Measurements from ENCODE around the gene IL1RAPL2. TPM values are rescaled to one million over a fixed set of nuclear protein-coding genes. Genes with fewer than 3 reads are reported as not detected.

IL1RAPL2 gene
- polyA plus RNA-seq, 1 of the 3 experiments (the other 2 are of a cell fraction): 0.13 TPM

DNA sequence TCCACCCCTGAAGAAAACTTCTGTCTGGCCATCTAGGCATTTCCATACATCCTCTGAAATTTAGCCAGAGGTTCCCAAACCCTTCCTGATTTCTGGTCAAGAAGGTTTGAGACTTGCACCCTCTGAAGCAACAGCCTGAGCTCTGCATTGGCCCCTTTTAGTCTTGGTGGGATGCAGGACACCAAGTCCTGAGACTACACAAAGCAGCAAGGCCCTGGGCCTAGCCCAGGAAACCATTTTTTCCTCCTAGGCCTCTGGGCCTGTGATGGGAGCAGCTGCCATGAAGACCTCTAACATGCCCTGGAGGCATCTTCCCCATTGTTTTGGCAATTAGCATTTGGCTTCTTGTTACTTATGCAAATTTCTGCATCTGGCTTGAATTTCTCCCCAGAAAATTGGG lies 196.6 kb downstream of the IL1RAPL2 start (continued):
- TF ChIP-seq PBX3 (IDR thresholded peaks at IDR 0.05): no peak
- no peak for TF ChIP-seq NRF1 (IDR thresholded peaks at IDR 0.05; ENCODE audit: low read depth, low read length)
- TF ChIP-seq, protein P1, sequence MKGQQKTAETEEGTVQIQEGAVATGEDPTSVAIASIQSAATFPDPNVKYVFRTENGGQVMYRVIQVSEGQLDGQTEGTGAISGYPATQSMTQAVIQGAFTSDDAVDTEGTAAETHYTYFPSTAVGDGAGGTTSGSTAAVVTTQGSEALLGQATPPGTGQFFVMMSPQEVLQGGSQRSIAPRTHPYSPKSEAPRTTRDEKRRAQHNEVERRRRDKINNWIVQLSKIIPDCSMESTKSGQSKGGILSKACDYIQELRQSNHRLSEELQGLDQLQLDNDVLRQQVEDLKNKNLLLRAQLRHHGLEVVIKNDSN (IDR thresholded peaks at IDR 0.05; ENCODE audit: borderline replicate concordance, low read depth): no peak

DNA sequence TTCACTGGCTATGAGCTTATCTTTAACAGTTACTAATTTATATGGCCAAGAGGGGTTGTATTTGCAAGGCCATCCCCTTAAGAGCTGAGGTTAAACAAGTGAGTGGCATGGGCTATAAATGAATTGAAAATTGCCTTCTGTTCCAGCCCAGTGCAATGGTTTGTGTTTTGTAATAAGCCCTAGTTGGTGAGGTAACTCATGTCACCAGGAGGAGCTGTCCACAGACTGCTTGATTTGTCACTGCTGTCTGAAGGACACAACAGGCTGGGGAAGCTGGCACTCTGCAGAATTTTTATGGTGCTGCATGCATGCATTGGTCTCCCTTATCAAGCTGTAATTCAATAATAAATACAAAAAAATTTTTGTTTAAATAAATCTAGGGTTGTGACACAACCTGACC lies 223.8 kb downstream of the IL1RAPL2 start:
- Histone ChIP-seq H3K36me3 (replicated peaks in 1 of 2; ENCODE audit: control insufficient read depth in 1 of 2, insufficient read depth in 2 of 2, low read length in 1 of 2) (no peaks in the 10 kb centered on the region), H3K79me2 (ENCODE audit: insufficient read depth) (no peaks in the 10 kb centered on the region), H3K9ac (no peak overlapping the region), H2AFZ (ENCODE audit: low read depth) (no peak overlapping the region), H3K4me3 (ENCODE audit: low read depth in 2 of 2, low read length in 1 of 2) (no peak overlapping the region), H3K4me1 (ENCODE audit: control insufficient read depth in 1 of 2, insufficient read depth in 2 of 2, low read depth in 1 of 2, low read length in 1 of 2) (no peaks in the 10 kb centered on the region), H3K27ac (ENCODE audit: low read depth in 2 of 2, low read length in 1 of 2) (no peak overlapping the region), H3K9me2 (no peaks in the 10 kb centered on the region), H3K4me2 (no peak overlapping the region), H3K27me3 (ENCODE audit: insufficient read depth) (no peaks in the 10 kb centered on the region), H3K9me3 (no peaks in the 10 kb centered on the region), H4K20me1 (ENCODE audit: insufficient read depth) (no peaks in the 10 kb centered on the region), H3F3A (replicated peaks; ENCODE audit: insufficient read depth) (no peaks in the 10 kb centered on the region)
- ChIA-PET POLR2A (no interaction called here), CTCF (no interaction called here)
- DNase-seq: no peak
- TF ChIP-seq, protein P1 (IDR thresholded peaks at IDR 0.05; ENCODE audit: borderline replicate concordance, low read depth): no peak
- no peak for TF ChIP-seq FOSL2 (IDR thresholded peaks at IDR 0.05; ENCODE audit: borderline replicate concordance, low read depth)
- no peak for TF ChIP-seq FOXJ3 (CRISPR knock-in tag; IDR thresholded peaks at IDR 0.05)

DNA sequence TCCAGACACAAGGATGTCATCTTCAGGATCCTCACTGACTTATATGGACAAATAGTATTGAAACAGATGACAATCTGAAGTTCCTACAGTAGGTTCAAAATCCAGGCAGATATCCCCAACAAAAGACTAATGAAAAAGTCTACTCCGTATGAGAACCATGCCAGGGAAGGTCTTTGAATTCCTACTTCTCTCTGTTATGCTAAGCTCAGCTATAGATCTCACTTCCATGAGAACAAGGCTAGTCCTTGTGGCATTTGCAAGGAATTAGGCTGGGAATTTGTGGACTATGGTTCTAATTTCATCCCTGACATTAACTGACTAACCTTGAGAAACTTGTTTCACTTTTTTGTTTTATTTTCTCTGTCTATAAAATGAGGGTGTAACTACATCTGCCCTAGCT lies 229.8 kb downstream of the IL1RAPL2 start:
- no peak overlapping the region for H3K4me3 ChIP-seq (ENCODE audit: low read depth in 2 of 2, low read length in 1 of 2)
- DNase-seq: no peak
- H3K27ac ChIP-seq (ENCODE audit: low read depth in 2 of 2, low read length in 1 of 2): no peak overlapping the region
- no peaks in the 10 kb centered on the region for H3K9me3 ChIP-seq
- ChIA-PET POLR2A (no interaction called here), CTCF (no interaction called here)
- no peaks in the 10 kb centered on the region; the same call in 1 of the 2 replicates for H3K27me3 ChIP-seq (ENCODE audit: insufficient read depth)
- H3F3A ChIP-seq (replicated peaks; ENCODE audit: insufficient read depth): no peaks in the 10 kb centered on the region
- H3K79me2 ChIP-seq (ENCODE audit: insufficient read depth): no peaks in the 10 kb centered on the region
- H4K20me1 ChIP-seq (ENCODE audit: insufficient read depth): no peaks in the 10 kb centered on the region
- 0% methylated on average over 1 of the region's 1 CpG for WGBS (ENCODE audit: low lambda C conversion rate)
- no peaks in the 10 kb centered on the region for H3K36me3 ChIP-seq (replicated peaks in 1 of 2; ENCODE audit: control insufficient read depth in 1 of 2, insufficient read depth in 2 of 2, low read length in 1 of 2)
- no peaks in the 10 kb centered on the region for H3K9me2 ChIP-seq
- no peak overlapping the region for H3K4me2 ChIP-seq
- no peak overlapping the region for H2AFZ ChIP-seq (ENCODE audit: low read depth)
- no peak overlapping the region for H3K9ac ChIP-seq
- H3K4me1 ChIP-seq (ENCODE audit: control insufficient read depth in 1 of 2, insufficient read depth in 2 of 2, low read depth in 1 of 2, low read length in 1 of 2): no peaks in the 10 kb centered on the region
- TF ChIP-seq, protein P1 (IDR thresholded peaks at IDR 0.05; ENCODE audit: borderline replicate concordance, low read depth): no peak
- TF ChIP-seq MEF2A (IDR thresholded peaks at IDR 0.05; ENCODE audit: borderline replicate concordance, low read depth) (no peak), RFX5 (IDR thresholded peaks at IDR 0.05; ENCODE audit: low read length) (no peak), PBX3 (IDR thresholded peaks at IDR 0.05) (no peak), EZH2phosphoT487 (IDR thresholded peaks at IDR 0.05; ENCODE audit: borderline replicate concordance, low read depth) (no peak), TAF1 (IDR thresholded peaks at IDR 0.05; ENCODE audit: borderline replicate concordance, low read depth, low read length) (no peak), EP300 (IDR thresholded peaks at IDR 0.05; ENCODE audit: borderline replicate concordance in 1 of 2, low read depth in 1 of 2, low read length in 1 of 2) (no peak), GATA2 (CRISPR knock-in tag; IDR thresholded peaks at IDR 0.05) (no peak), YY1 (IDR thresholded peaks at IDR 0.05; ENCODE audit: low read depth) (no peak), FOXJ3 (CRISPR knock-in tag; IDR thresholded peaks at IDR 0.05) (no peak), SIN3A (IDR thresholded peaks at IDR 0.05; ENCODE audit: borderline replicate concordance, low read depth, low read length) (no peak), IRF3 (IDR thresholded peaks at IDR 0.05; ENCODE audit: low read depth, low read length) (no peak)
- TF ChIP-seq, protein P2, sequence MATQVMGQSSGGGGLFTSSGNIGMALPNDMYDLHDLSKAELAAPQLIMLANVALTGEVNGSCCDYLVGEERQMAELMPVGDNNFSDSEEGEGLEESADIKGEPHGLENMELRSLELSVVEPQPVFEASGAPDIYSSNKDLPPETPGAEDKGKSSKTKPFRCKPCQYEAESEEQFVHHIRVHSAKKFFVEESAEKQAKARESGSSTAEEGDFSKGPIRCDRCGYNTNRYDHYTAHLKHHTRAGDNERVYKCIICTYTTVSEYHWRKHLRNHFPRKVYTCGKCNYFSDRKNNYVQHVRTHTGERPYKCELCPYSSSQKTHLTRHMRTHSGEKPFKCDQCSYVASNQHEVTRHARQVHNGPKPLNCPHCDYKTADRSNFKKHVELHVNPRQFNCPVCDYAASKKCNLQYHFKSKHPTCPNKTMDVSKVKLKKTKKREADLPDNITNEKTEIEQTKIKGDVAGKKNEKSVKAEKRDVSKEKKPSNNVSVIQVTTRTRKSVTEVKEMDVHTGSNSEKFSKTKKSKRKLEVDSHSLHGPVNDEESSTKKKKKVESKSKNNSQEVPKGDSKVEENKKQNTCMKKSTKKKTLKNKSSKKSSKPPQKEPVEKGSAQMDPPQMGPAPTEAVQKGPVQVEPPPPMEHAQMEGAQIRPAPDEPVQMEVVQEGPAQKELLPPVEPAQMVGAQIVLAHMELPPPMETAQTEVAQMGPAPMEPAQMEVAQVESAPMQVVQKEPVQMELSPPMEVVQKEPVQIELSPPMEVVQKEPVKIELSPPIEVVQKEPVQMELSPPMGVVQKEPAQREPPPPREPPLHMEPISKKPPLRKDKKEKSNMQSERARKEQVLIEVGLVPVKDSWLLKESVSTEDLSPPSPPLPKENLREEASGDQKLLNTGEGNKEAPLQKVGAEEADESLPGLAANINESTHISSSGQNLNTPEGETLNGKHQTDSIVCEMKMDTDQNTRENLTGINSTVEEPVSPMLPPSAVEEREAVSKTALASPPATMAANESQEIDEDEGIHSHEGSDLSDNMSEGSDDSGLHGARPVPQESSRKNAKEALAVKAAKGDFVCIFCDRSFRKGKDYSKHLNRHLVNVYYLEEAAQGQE (IDR thresholded peaks at IDR 0.05; ENCODE audit: low read depth, low read length): no peak

Data from SK-N-SH (cell line).